Left ventricle myocardium inferior (tissue), 1 donor: Measurements from ENCODE around the gene NFIC. TPM values are rescaled to one million over a fixed set of nuclear protein-coding genes. Genes with fewer than 3 reads are reported as not detected.

Source experiments
- DNase-seq: peaks from one replicate; pipeline ENCODE4 v3.0.0-alpha.2; 2020
- H3K27ac ChIP-seq: fragments of 200-600 bp; replicated peaks from 2 replicates; pipeline ENCODE4 v1.8.0; 2021
- H3K27me3 ChIP-seq: fragments of 200-600 bp; 2 replicates; pipeline ENCODE4 v1.8.0; 2021; ENCODE audit warnings: low read depth
- H3K36me3 ChIP-seq: fragments of 200-600 bp; 2 replicates; pipeline ENCODE4 v1.8.0; 2021
- H3K4me1 ChIP-seq: fragments of 200-600 bp; 2 replicates; pipeline ENCODE4 v1.8.0; 2021
- H3K4me3 ChIP-seq: fragments of 200-600 bp; 2 replicates; pipeline ENCODE4 v1.8.0; 2021; ENCODE audit warnings: mild to moderate bottlenecking, moderate library complexity
- H3K9me3 ChIP-seq: fragments of 200-600 bp; replicated peaks from 2 replicates; pipeline ENCODE4 v1.8.0; 2021
- intact Hi-C: fragments of 100-400 bp; cut with micrococcal nuclease; formaldehyde crosslinking; loops from one replicate; pipeline ENCODE4 v1.11.0; 2022
- total RNA-seq: library from RNA; stranded (reverse); fragmentation: NEBNext Ultra II Directional; extraction: Animal tissue kit (Norgen Biotek cat#: 25700); gene quantifications from one replicate; pipeline ENCODE4 v1.2.1, GENCODE V29; 2021
- TF ChIP-seq, protein P1 (sequence below): fragments of 200-600 bp; IDR thresholded peaks from 2 replicates; pipeline ENCODE4 v1.8.0; 2021; ENCODE audit warnings: antibody characterized with exemption, mild to moderate bottlenecking, borderline replicate concordance
- donor health status: DM: no; HTN: yes; CAD: no; lungs with severe emphysema.

The NFIC gene
- total RNA-seq, 1 donor from 2014 or later: 145 TPM

DNA sequence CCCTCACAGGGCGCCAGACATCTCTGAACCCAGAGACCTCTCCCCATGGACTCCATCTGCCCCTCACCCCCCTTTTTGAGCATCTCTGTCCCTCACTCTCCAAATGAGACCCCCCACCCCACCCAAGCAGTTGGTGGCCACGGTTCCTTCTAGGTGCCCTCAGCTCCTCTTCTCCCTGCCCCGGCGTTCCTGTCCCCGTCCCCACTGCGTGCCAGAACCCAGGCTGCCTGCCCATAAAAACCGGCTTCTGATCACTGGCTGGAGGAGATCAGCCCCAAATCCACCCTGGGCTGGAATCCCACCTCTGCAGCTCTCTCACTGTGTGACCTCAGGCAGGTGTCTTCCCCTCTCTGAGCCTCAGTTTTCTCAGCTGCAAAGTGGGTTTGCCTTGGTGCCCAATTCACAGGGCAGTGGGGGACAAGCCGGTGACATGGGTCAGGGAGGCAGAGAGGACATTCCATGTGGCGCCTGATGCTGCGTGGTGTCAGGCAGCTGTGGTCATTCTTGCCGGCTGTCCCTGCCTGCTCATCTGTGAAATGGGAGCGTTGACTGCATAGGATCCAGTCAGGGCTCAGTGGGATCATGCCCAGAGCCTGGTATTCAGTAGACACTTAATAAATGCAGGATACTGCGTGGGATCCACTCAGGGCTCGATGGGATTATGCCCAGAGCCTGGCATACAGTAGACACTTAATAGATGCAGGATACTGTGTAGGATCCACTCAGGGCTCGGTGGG, 88.4 kb downstream of the NFIC start:
- DNase-seq: no peak
- no peak overlapping the region for H3K27ac ChIP-seq
- peaks cover 53% of the 10 kb centered on the region for H3K4me1 ChIP-seq
- TF ChIP-seq, protein P1, sequence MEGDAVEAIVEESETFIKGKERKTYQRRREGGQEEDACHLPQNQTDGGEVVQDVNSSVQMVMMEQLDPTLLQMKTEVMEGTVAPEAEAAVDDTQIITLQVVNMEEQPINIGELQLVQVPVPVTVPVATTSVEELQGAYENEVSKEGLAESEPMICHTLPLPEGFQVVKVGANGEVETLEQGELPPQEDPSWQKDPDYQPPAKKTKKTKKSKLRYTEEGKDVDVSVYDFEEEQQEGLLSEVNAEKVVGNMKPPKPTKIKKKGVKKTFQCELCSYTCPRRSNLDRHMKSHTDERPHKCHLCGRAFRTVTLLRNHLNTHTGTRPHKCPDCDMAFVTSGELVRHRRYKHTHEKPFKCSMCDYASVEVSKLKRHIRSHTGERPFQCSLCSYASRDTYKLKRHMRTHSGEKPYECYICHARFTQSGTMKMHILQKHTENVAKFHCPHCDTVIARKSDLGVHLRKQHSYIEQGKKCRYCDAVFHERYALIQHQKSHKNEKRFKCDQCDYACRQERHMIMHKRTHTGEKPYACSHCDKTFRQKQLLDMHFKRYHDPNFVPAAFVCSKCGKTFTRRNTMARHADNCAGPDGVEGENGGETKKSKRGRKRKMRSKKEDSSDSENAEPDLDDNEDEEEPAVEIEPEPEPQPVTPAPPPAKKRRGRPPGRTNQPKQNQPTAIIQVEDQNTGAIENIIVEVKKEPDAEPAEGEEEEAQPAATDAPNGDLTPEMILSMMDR: no peak
- intact Hi-C loops: no loop called here
- H3K36me3 ChIP-seq: peaks cover 67% of the 10 kb centered on the region
- no peak overlapping the region for H3K4me3 ChIP-seq
- H3K9me3 ChIP-seq: no peaks in the 10 kb centered on the region
- no peaks in the 10 kb centered on the region for H3K27me3 ChIP-seq

DNA sequence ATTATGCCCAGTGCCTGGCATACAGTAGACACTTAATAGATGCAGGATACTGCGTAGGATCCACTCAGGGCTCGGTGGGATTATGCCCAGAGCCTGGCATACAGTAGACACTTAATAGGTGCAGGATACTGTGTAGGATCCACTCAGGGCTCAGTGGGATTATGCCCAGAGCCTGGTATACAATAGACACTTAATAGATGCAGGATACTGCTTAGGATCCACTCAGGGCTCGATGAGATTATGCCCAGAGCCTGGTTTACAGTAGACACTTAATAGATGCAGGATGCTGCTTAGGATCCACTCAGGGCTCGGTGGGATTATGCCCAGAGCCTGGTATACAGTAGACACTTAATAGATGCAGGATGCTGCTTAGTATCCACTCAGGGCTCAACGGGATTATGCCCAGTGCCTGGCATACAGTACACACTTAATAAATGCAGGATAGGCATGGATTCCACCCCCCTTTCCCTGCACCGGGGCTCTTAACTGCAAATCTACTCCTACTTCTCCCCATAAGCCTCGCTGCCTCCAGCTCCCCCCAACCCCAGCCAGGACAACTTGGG, 89.1 kb downstream of the NFIC start:
- Histone ChIP-seq H3K27ac (no peak overlapping the region), H3K9me3 (no peaks in the 10 kb centered on the region), H3K36me3 (peaks cover 63% of the 10 kb centered on the region), H3K4me3 (no peak overlapping the region), H3K4me1 (peaks cover 56% of the 10 kb centered on the region), H3K27me3 (no peaks in the 10 kb centered on the region)
- no peak for DNase-seq
- TF ChIP-seq, protein P1: no peak
- intact Hi-C loops: no loop called here

DNA sequence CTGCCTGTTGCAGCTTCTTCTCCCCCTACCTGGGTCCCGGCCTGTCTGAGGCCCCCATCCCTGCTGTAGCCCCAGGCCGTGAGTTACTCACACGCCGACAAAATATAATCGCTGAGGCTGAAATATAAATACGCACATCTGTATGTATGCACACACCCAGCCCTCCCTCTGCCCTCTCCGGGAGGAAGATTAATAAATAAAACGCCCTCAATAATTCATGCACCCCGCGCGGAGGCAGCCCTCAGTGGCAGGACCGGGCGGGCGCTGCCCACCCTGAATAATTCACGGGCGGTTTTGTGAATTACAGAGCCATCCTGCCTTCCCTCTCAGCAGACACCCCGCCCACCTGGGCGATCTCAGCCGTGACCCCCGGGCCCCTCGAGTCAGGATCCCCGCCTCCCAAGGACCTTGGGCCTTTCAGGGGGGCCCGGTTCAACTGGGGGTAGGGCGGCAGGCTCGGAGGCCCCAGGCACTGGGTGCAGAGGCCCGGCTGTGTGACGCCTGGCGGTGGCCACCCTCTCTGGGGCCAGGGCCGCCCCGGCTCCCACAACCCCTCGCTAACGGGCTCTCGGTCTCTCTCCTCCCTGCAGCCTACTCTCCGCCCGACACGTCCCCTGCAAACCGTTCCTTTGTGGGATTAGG, 89.7 kb downstream of the NFIC start:
- H3K9me3 ChIP-seq: no peaks in the 10 kb centered on the region
- no peak overlapping the region for H3K4me3 ChIP-seq
- intact Hi-C loops: no loop called here
- TF ChIP-seq, protein P1: no peak
- peaks cover 50% of the 10 kb centered on the region for H3K4me1 ChIP-seq
- H3K27me3 ChIP-seq: no peaks in the 10 kb centered on the region
- peaks cover 66% of the 10 kb centered on the region for H3K36me3 ChIP-seq
- DNase-seq: no peak
- peak overlapping the region; percentile 90 for H3K27ac ChIP-seq

DNA sequence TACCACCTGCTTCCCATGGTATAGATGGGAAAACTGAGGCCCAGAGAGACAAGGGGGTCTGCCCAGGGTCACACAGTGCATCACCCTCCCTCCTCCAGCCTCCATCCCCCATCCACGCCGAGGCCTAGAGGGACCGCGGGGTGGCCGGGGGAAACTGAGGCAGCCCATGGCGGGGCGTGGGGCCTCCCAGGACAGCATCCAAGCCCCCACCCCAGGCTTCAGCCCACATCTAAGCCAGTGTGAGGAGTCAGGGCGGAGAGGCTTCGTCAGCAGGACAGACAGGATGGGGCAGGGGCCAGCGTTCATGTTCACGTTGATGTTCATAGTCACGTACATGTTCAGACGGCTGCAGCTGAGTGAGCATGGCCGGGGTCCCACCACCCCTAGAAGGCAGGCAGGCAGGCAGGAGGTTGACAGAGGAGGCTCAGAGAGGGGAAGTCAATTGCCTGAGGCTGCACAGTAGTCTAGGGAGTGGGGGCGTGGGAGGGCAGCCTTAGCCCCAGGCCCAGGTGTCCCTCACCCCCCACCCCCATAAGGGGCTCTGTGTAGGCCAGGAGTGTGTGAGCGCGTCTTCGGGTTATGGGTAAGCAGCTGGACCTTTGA, 90.6 kb downstream of the NFIC start:
- intact Hi-C loops: no loop called here
- H3K27ac ChIP-seq: peak overlapping the region; percentile 90
- no peaks in the 10 kb centered on the region for H3K27me3 ChIP-seq
- H3K4me1 ChIP-seq: peaks cover 44% of the 10 kb centered on the region
- H3K4me3 ChIP-seq: no peak overlapping the region
- TF ChIP-seq, protein P1: no peak
- peaks cover 64% of the 10 kb centered on the region for H3K36me3 ChIP-seq
- H3K9me3 ChIP-seq: no peaks in the 10 kb centered on the region
- no peak for DNase-seq

DNA sequence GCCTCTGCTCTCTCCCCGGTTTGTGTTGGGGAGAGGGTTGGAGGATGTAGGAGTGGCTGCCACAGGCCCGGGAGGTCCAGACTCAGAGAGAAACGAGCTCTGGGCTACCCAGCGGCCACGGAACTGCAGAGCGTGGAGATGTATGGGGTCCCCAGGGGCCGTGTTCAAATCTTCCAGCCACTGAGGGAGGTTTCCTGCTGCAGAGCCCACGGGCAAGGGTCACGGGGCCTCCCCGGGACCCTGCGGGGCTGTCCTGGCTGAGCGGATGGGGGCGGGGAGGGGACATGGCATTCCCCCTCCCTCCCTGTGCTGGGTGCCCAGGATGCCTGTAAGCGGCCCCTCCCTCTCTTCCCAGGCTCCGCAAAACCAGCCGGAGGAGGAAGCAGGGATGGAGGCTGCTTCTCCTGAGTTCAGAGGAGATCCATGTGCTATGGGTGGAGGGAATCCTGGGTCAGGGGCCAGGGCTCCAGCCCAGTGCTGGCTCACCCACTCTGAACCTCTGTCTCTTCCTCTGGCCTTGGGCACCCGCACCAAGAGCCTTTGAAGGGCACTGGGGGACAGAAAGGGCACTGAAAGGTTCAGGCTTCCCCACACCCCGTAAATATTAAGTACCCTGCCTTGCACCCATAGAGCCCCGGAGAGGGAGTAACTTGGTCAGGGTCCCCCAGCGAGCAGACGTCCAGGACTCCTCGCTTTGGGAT, 91.3 kb downstream of the NFIC start:
- H3K27ac ChIP-seq: peak overlapping the region; percentile 90
- H3K36me3 ChIP-seq: peaks cover 62% of the 10 kb centered on the region
- TF ChIP-seq, protein P1: no peak
- peak; percentile 33 for DNase-seq
- H3K27me3 ChIP-seq: no peaks in the 10 kb centered on the region
- H3K4me1 ChIP-seq: peaks cover 44% of the 10 kb centered on the region
- H3K4me3 ChIP-seq: no peak overlapping the region
- intact Hi-C loops: no loop called here
- no peaks in the 10 kb centered on the region for H3K9me3 ChIP-seq
